Esophagus (tissue), 2 donors: ENCODE results near the gene PSAP. TPM values are rescaled to one million over a fixed set of nuclear protein-coding genes. Genes with fewer than 3 reads are reported as not detected.
"Not testable (repeated sequence)": the region's sequence is repeated elsewhere in the genome, so short reads cannot be mapped to it uniquely, and the experiment has no call there.

Experiments
- H3K27ac ChIP-seq, 2 donors: one replicate each; pipeline ENCODE4 v1.5.1; 2013; ENCODE audit warnings: low read depth in 2 of 2, mild to moderate bottlenecking in 2 of 2, inconsistent platforms in 1 of 2, low read length in 1 of 2, moderate library complexity in 1 of 2
- H3K27me3 ChIP-seq, 2 donors: one replicate each; pipeline ENCODE4 v1.6.1; 2013; ENCODE audit warnings: low read length in 2 of 2, control low read depth in 1 of 2, mild to moderate bottlenecking in 1 of 2; ENCODE audit not compliant: insufficient read depth in 2 of 2, control insufficient read depth in 1 of 2
- H3K36me3 ChIP-seq, 2 donors: one replicate each; pipeline ENCODE4 v1.6.1; 2013; ENCODE audit warnings: low read length in 1 of 2; ENCODE audit not compliant: control insufficient read depth in 2 of 2, insufficient read depth in 2 of 2
- H3K4me1 ChIP-seq, 2 donors: one replicate each; pipeline ENCODE4 v1.6.1; 2013; ENCODE audit warnings: low read length in 1 of 2; ENCODE audit not compliant: control insufficient read depth in 2 of 2, insufficient read depth in 2 of 2
- H3K4me3 ChIP-seq, 2 donors: one replicate each; pipeline ENCODE4 v1.5.1; 2013; ENCODE audit warnings: low read length in 2 of 2, mild to moderate bottlenecking in 2 of 2, low read depth in 1 of 2, moderate library complexity in 1 of 2
- H3K9me3 ChIP-seq, 2 donors: one replicate each; pipeline ENCODE4 v1.6.1; 2013; ENCODE audit warnings: mild to moderate bottlenecking in 2 of 2, low read depth in 1 of 2, low read length in 1 of 2, moderate library complexity in 1 of 2; ENCODE audit not compliant: control insufficient read depth in 2 of 2, insufficient read depth in 1 of 2
- WGBS, 2 donors: extraction: QIAGEN DNeasy Blood & Tissue Kit; methylation state at CpG; one replicate each; pipeline ENCODE4 v1.1.7; 2013; 5-methylcytosine and 5-hydroxymethylcytosine counted together
- polyA plus RNA-seq, 2 donors: library from polyadenylated mRNA; stranded (reverse); fragments of 200-250 nt; gene quantifications; one replicate each; pipeline ENCODE4 v1.2.3, GENCODE V29; 2013
- donor health status: healthy with polysubstance abuse.
- donor health status: Bipolar disorder and iron deficiency.

PSAP gene
- polyA plus RNA-seq, 2 donors = 157 to 241 TPM

GRCh38 chr10:71888623-71889387 is 37.8 kb upstream of the PSAP start:
- no peaks in the 10 kb centered on the region for H3K27me3 ChIP-seq
- H3K4me1 ChIP-seq = peaks cover 0 to 12% of the 10 kb centered on the region in 2 donors
- peak overlapping the region; percentile 91 to 98 for H3K27ac ChIP-seq
- peak overlapping the region; percentile 61 to 62 for H3K4me3 ChIP-seq
- no peaks in the 10 kb centered on the region for H3K9me3 ChIP-seq
- WGBS, 2 donors = 0 to 1% methylated on average over 44 to 48 of the region's 48 CpGs
- no peaks in the 10 kb centered on the region for H3K36me3 ChIP-seq

DNA sequence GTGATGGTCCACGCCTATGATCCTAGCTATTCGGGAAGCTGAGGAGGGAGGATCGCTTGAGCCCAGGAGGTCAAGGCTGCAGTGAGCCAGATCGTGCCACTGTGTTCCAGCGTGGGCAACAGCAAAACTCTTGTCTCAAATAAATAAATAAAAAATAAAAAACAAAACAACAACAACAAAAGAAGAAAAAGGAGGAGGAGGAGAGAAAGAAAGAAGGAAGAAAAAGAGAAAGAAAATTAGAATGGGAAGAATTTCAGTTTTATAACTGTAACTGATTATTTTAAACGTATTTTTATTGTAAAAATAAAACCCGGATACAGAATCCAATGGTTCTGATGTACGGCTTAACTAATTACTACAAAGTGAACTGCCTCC is 37.2 kb upstream of the PSAP start:
- peak overlapping the region; percentile 61 to 62 for H3K4me3 ChIP-seq

GRCh38 chr10:71887743-71888142 is 36.7 kb upstream of the PSAP start:
- peaks cover 0 to 12% of the 10 kb centered on the region in 2 donors for H3K4me1 ChIP-seq
- H3K36me3 ChIP-seq = no peaks in the 10 kb centered on the region
- H3K4me3 ChIP-seq = no peak overlapping the region
- 83 to 86% methylated on average over 4 of the region's 4 CpGs for WGBS, 2 donors
- H3K9me3 ChIP-seq = no peaks in the 10 kb centered on the region
- H3K27me3 ChIP-seq = no peaks in the 10 kb centered on the region
- peak overlapping the region; percentile 72 to 83 for H3K27ac ChIP-seq

More for the DNA sequence above, 37.2 kb upstream of the PSAP start:
- 48 to 52% methylated on average over 8 of the region's 8 CpGs for WGBS, 2 donors
- no peaks in the 10 kb centered on the region for H3K27me3 ChIP-seq
- no peaks in the 10 kb centered on the region for H3K36me3 ChIP-seq
- peaks cover 0 to 12% of the 10 kb centered on the region in 2 donors for H3K4me1 ChIP-seq
- H3K27ac ChIP-seq = peak overlapping the region; percentile 91 to 98
- no peaks in the 10 kb centered on the region for H3K9me3 ChIP-seq

- Histone ChIP-seq H3K4me3 (no peak overlapping the region), H3K27me3 (no peaks in the 10 kb centered on the region), H3K36me3 (no peaks in the 10 kb centered on the region), H3K9me3 (no peaks in the 10 kb centered on the region), H3K27ac (no peak overlapping the region), H3K4me1 (no peaks in the 10 kb centered on the region)
- WGBS, 2 donors = 66 to 77% methylated on average over 10 of the region's 10 CpGs
Measured at GRCh38 chr10:71882813-71883659, 32.0 kb upstream of the PSAP start.

DNA sequence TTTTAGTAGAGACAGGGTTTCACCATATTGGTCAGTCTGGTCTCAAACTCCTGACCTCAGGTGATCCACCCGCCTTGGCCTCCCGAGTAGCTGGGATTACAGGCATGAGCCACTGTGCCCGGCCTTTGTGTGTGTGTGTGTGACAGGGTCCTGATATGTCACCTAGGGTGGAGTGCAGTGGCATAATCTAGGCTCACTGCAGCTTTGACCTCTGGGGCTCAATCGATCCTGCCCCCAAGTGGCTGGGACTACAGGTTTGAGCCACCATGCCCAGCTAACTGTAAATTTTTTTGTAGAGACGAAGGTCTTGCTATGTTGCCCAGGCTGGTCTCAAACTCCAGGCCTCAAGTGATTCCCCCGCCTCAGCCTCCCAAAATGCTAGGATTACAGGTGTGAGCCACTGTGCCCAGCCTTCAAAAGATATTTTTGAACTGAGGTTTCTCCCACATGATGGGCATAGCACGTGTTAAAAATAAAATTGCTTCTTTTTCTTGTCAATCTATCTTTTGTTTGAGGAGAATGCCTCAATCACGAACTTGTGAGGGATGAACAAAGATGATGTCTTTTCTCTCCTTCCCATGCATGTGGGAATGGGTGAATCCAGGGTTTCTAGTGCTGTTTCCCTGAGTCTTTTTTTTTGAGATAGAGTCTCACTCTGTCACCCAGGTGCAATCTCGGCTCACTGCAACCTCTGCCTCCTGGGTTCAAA is 30.8 kb upstream of the PSAP start:
- Histone ChIP-seq H3K27ac (no peak overlapping the region), H3K4me1 (no peaks in the 10 kb centered on the region), H3K4me3 (no peak overlapping the region), H3K9me3 (no peaks in the 10 kb centered on the region), H3K27me3 (no peaks in the 10 kb centered on the region), H3K36me3 (no peaks in the 10 kb centered on the region)
- WGBS, 2 donors = 84 to 89% methylated on average over 9 of the region's 9 CpGs

DNA sequence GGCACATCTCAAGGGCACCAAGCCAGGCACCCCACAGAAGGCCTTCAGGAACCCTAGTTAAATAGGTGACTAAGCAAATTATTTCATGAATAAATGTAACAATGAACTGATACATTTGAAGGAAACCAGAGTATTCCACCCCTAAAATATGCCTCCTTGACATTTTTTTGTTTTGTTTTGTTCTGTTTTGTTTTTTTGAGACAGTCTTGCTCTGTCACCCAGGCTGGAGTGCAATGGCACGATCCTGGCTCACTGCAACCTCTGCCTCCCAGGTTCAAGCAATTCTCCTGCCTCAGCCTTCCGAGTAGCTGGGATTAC is 30.2 kb upstream of the PSAP start:
- not testable (repeated sequence) for H3K36me3 ChIP-seq, H3K27me3 ChIP-seq, H3K4me3 ChIP-seq, H3K4me1 ChIP-seq, H3K27ac ChIP-seq, H3K9me3 ChIP-seq
- WGBS, 2 donors = 92 to 100% methylated on average over 2 of the region's 2 CpGs

- Histone ChIP-seq H3K4me3 (no peak overlapping the region), H3K4me1 (no peaks in the 10 kb centered on the region), H3K27me3 (no peaks in the 10 kb centered on the region), H3K9me3 (no peaks in the 10 kb centered on the region), H3K27ac (no peak overlapping the region), H3K36me3 (no peaks in the 10 kb centered on the region)
- WGBS, 2 donors = 79 to 83% methylated on average over 13 of the region's 13 CpGs
Measured at GRCh38 chr10:71880425-71881306, 29.6 kb upstream of the PSAP start.

DNA sequence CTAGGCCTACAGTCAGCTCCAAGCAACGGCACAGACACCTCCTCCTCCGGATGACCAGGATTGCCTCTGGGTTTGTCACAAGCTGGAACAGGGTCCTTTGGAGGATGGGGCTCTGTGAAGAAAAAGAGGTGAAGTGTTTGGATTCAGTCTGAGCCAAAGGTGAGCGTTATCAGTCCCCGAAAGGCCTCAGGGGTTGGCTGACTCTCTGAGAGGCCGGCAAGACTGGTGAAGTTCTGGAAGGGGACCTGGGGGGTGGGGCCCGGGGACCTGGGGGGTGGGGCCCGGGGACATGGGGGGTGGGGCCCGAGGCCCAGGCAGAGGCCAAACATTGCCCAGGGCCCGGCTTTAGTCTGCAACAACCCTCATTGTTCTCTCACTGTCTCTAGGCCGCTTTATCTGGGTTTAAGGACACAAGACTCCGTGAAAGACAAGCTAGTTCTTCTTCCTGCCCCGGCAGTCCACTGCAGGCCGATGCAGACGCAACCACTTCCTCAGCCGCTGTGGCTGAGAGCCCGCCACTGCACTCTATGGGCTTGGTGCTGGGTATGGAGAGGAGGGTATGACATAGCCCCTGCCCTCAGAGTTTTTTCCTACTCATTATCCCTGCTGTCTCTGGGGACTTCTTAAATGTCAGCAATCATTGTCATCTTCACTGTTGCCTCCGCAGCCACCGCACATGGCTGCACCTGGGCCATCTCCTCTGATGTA is 27.4 kb upstream of the PSAP start:
- H3K4me1 ChIP-seq = peaks cover 0 to 2% of the 10 kb centered on the region in 2 donors
- no peaks in the 10 kb centered on the region for H3K9me3 ChIP-seq
- 45 to 47% methylated on average over 17 to 18 of the region's 18 CpGs for WGBS, 2 donors
- no peaks in the 10 kb centered on the region for H3K36me3 ChIP-seq
- H3K27ac ChIP-seq = no peak overlapping the region
- no peaks in the 10 kb centered on the region for H3K27me3 ChIP-seq
- H3K4me3 ChIP-seq = no peak overlapping the region
